ENCODE data around the gene RPA3. TPM values are rescaled to one million over a fixed set of nuclear protein-coding genes. Genes with fewer than 3 reads are reported as not detected.

Gene RPA3
- total RNA-seq, 1 experiment from 2014 or later: 90.2 TPM

- H3K27me3 Mint-ChIP-seq (ENCODE audit: insufficient read depth, unreplicated experiment): no peaks in the 10 kb centered on the region
- ChIA-PET POLR2A (no interaction called here), CTCF (no interaction called here)
- H3K9me3 Mint-ChIP-seq (ENCODE audit: unreplicated experiment): no peaks in the 10 kb centered on the region
- no peak for DNase-seq
- no peak for TF ChIP-seq CTCF (IDR thresholded peaks at IDR 0.05; ENCODE audit: insufficient read depth in 1 of 2, low read depth in 1 of 2, low read length in 1 of 2, severe bottlenecking in 1 of 2, unreplicated experiment in 1 of 2)
- peaks cover 5% of the 10 kb centered on the region for H3K36me3 Mint-ChIP-seq (ENCODE audit: insufficient read depth, unreplicated experiment)
- H3K4me1 Mint-ChIP-seq (ENCODE audit: low read depth, unreplicated experiment): no peaks in the 10 kb centered on the region
- Histone ChIP-seq H3K4me3 (ENCODE audit: low read depth, low read length) (no peak overlapping the region), H3K9me3 (no peaks in the 10 kb centered on the region), H3K4me1 (no peaks in the 10 kb centered on the region), H3K36me3 (ENCODE audit: control insufficient read depth, insufficient read depth, low read length) (no peaks in the 10 kb centered on the region), H3K27me3 (replicated peaks; ENCODE audit: control insufficient read depth, insufficient read depth, low read length) (no peaks in the 10 kb centered on the region)
- intact Hi-C loops (cut with micrococcal nuclease; ENCODE audit: unreplicated experiment): no loop called here
- BruUV-seq (replicated peaks): no TSS peak
- no peak overlapping the region for H3K27ac Mint-ChIP-seq (ENCODE audit: unreplicated experiment)
- H3K4me3 Mint-ChIP-seq (ENCODE audit: unreplicated experiment): no peak overlapping the region
Measured at GRCh38 chr7:7612519-7612918, 105.9 kb downstream of the RPA3 start.

GRCh38 chr7:7609330-7609729 is 109.1 kb downstream of the RPA3 start:
- no peaks in the 10 kb centered on the region for H3K27me3 ChIP-seq (replicated peaks; ENCODE audit: control insufficient read depth, insufficient read depth, low read length)
- H3K4me3 ChIP-seq (ENCODE audit: low read depth, low read length): no peak overlapping the region
- no TSS peak for BruUV-seq (replicated peaks)
- no peak for TF ChIP-seq CTCF (IDR thresholded peaks at IDR 0.05; ENCODE audit: insufficient read depth in 1 of 2, low read depth in 1 of 2, low read length in 1 of 2, severe bottlenecking in 1 of 2, unreplicated experiment in 1 of 2)
- H3K36me3 Mint-ChIP-seq (ENCODE audit: insufficient read depth, unreplicated experiment): peaks cover 10% of the 10 kb centered on the region
- H3K4me3 Mint-ChIP-seq (ENCODE audit: unreplicated experiment): no peak overlapping the region
- no peaks in the 10 kb centered on the region for H3K27me3 Mint-ChIP-seq (ENCODE audit: insufficient read depth, unreplicated experiment)
- DNase-seq: no peak
- intact Hi-C loops (cut with micrococcal nuclease; ENCODE audit: unreplicated experiment): no loop called here
- no peaks in the 10 kb centered on the region for H3K4me1 ChIP-seq
- ChIA-PET CTCF (no interaction called here), POLR2A (no interaction called here)
- H3K27ac Mint-ChIP-seq (ENCODE audit: unreplicated experiment): no peak overlapping the region
- H3K4me1 Mint-ChIP-seq (ENCODE audit: low read depth, unreplicated experiment): no peaks in the 10 kb centered on the region
- H3K9me3 ChIP-seq: no peaks in the 10 kb centered on the region
- H3K36me3 ChIP-seq (ENCODE audit: control insufficient read depth, insufficient read depth, low read length): no peaks in the 10 kb centered on the region
- no peaks in the 10 kb centered on the region for H3K9me3 Mint-ChIP-seq (ENCODE audit: unreplicated experiment)

GRCh38 chr7:7607010-7607409 is 111.4 kb downstream of the RPA3 start:
- TF ChIP-seq CTCF (IDR thresholded peaks at IDR 0.05; ENCODE audit: insufficient read depth in 1 of 2, low read depth in 1 of 2, low read length in 1 of 2, severe bottlenecking in 1 of 2, unreplicated experiment in 1 of 2): no peak
- DNase-seq: no peak
- Mint-ChIP-seq H3K27ac (ENCODE audit: unreplicated experiment) (no peak overlapping the region), H3K27me3 (ENCODE audit: insufficient read depth, unreplicated experiment) (no peaks in the 10 kb centered on the region), H3K9me3 (ENCODE audit: unreplicated experiment) (no peaks in the 10 kb centered on the region), H3K36me3 (ENCODE audit: insufficient read depth, unreplicated experiment) (peaks cover 10% of the 10 kb centered on the region), H3K4me3 (ENCODE audit: unreplicated experiment) (no peak overlapping the region), H3K4me1 (ENCODE audit: low read depth, unreplicated experiment) (no peaks in the 10 kb centered on the region)
- Histone ChIP-seq H3K9me3 (no peaks in the 10 kb centered on the region), H3K27me3 (replicated peaks; ENCODE audit: control insufficient read depth, insufficient read depth, low read length) (no peaks in the 10 kb centered on the region), H3K36me3 (ENCODE audit: control insufficient read depth, insufficient read depth, low read length) (no peaks in the 10 kb centered on the region), H3K4me3 (ENCODE audit: low read depth, low read length) (no peak overlapping the region), H3K4me1 (no peaks in the 10 kb centered on the region)
- ChIA-PET POLR2A (no interaction called here), CTCF (no interaction called here)
- intact Hi-C loops (cut with micrococcal nuclease; ENCODE audit: unreplicated experiment): no loop called here
- BruUV-seq (replicated peaks): no TSS peak
